GM19467 (cell line): ENCODE data around the gene GHRH.

Experiments used
- ATAC-seq: cut with Tn5 transposase; IDR thresholded peaks from one replicate; pipeline ENCODE4 v1.9.1; 2021; ENCODE audit warnings: mild to moderate bottlenecking, moderate library complexity; ENCODE audit not compliant: unreplicated experiment

GHRH gene

DNA sequence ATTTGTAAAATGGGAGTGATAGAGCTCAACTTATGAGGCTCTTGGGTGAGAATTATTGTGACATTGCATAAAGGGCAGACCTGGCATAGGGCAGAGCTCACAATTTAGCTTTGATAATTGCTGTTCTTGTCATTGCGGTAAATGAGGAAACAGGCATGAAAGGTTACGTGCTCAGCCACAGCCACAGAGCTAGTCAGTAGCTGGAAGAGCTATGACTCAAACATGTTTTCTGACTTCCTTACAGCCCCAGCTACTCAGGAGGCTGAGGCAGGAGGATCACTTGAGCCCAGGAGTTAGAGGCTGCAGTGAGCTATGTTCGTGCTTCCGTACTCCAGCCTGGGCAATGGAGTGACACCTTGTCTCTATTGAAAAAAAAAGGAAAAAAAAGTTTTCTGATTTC, 3.5 kb upstream of the GHRH start:
- no peak for ATAC-seq

DNA sequence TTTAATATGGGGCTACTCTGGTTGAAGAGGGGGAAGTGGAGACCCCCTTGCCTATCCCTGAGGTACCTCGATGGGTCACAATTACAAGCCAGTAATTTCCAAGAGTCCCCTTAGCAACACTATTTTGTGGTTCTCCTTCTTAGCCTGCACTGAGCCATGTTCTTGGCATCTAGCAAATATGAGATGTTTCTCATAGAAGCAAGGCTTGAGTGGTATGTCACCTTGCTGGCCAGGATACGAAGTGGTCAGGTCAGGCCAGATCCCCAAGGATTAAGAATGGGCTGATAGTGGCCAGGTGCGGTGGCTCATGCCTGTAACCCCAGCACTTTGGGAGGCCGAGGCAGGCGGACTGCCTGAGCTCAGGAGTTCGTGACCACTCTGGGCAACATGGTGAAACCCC, 2.1 kb upstream of the GHRH start:
- no peak for ATAC-seq

DNA sequence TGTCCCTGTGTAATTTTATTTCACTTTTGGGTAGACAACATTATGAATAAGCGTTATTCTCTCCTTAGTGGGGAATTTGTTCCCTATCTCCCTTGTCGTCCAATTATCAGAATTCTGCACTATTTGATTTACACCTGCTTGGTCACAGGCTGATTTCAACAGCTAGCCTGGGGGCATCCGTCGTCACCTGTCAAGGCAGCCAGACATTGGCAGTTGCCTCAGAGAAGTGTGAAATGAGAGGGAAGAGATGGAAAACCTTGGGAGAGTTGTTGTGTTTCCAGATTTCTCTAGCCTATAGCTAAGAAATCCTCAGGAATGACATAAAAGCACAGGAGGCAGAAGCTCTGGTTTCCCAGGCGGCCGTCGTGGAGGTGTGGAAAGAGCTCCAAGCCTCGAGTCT, 891 bp upstream of the GHRH start:
- no peak for ATAC-seq

DNA sequence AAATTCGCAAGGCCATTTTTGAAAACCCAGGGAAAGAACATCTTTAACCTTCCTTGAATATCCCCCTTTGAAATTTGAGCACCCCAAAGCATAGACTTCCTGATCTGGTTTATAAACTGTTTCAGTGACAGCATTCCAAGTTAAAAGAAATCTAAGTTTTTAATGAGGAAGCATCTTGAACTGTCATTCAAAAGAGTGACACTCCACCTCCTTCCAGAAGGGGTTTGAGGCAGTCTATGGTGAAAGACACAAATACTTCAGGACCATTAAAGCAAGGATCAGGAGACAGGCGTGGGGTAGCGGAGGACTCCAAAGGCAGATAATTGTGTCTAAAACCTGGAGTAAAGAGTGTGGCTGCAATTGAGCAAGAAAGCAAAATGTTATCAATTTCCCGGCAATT, 691 bp downstream of the GHRH start:
- ATAC-seq, result no peak

DNA sequence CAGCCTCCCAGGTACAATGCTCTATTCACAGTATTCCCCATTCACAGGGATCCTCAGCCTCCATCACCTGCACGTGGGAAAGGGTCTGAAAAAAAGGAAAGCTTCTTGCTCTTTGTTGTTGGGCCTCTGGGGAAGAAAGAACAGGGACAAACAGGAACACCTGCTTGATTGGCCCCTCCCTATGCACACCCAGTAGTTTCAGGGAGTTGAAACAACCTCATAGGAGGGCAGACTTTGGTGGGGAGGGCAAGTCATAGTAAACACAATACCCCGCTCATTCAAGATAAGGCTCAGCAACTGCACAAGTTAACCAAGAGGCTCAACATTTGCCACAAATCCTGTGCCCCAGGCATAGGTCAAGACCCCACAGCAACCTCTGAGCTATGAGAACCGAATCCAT, 1.7 kb downstream of the GHRH start:
- ATAC-seq, result no peak

DNA sequence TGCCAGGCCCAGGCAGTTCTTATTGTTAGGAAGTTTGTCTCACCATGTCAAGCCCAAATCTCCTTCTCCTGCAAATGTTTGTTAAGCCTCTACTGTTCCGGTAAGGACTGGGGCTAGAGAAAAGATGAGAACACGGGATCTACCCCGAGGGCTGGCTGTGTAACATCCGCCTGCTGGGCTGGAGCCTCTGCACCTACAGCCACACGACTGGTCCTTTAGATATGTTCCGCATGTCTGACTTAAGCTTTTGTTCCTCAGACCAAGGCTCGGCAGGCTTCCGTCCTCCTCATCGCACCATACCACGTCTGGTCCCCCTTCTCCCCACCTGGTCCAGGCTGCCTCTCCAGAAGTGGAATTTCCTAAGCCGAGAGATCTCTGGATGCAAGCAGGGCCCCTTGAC, 2.6 kb downstream of the GHRH start:
- no peak for ATAC-seq

DNA sequence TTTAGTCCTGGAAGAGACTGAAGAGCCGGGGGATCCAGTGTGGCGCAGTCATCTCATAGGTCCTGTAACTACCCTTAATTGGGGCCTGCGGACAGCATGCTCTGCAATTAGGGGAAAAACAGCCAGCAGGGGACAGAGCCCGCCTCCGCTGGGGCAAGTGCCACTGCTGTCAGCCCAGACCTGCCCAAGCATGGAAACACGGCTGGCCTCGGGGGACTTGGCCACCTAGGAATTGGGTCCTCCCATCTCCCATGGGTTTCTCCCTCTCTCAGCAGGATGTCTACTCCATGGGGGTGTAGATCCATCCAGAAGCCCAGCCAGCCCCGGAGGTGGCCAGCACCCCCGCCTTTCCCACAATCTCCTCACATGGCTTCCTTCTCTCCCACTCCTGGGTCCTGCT, 3.6 kb downstream of the GHRH start:
- no peak for ATAC-seq

DNA sequence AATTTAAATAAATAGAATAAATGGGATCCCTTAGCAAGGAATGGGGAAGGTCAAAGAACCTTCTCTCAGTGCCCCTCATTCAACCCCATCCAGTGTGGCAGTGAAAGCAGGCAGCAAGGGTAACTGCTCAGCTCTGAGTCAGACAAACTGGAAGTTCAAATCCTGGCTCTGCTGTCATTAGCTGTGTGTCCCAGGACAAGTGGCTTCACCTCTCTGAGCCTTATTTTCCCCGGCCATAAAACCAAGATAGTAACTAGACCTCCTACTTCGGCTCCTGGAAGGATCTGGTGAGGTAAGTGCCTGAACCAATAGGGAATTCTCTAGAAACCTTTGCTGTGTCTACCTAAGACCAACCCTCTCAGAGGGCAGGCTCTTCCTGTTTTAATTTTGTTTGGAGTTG, 4.1 kb downstream of the GHRH start:
- no peak for ATAC-seq

DNA sequence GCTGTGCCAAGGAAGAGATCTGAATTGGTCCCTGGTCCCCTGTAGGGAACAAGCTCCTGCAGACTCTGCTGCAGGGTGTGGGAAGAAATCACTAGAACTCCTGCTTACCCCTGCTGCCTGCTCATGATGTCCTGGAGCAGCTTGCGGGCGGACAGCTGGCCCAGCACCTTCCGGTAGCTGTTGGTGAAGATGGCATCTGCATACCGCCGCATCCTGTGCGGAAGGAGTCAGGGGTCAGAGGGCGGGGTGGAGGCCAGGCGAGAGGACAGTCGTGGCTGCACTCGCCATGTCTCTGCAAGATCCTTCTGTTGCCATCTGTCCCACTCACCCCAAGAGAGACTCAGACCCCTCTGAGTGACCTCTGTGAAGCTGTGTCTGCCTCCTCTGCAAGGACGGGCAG, 5.3 kb downstream of the GHRH start:
- no peak for ATAC-seq

DNA sequence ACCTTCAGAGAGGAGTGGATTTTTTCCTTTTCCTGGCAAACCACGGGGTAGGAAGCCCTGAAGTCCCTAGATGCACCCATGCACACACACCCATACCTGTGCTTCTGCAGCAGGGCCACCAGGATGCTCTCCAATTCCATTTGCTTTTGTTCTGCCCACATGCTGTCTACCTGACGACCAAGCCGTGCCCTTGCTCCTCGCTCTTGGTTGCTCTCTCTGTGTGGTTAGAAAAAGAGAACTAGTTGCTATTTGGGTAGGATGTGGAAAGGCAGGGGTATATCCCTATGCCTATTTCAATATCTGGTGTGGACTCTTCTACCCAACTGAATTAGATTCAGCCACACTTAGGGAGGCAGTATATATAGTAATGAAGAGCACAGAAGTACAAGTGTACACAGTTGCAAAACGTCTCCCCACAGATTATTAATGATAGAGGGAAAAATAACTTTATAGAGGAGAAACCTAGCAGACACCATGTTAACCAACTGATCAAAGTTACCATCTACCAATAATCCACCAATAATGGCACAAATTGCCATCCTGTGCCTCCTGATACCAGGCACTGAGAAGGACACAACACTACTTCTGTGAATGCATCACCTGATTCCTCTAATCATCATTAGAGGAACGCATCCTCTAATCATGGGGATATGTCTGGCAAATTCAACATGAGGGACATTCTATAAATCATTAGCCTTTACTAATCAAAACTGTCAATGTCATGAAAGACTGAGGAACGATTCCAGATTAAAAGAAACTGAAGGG, 7.3 kb downstream of the GHRH start:
- ATAC-seq, result no peak

DNA sequence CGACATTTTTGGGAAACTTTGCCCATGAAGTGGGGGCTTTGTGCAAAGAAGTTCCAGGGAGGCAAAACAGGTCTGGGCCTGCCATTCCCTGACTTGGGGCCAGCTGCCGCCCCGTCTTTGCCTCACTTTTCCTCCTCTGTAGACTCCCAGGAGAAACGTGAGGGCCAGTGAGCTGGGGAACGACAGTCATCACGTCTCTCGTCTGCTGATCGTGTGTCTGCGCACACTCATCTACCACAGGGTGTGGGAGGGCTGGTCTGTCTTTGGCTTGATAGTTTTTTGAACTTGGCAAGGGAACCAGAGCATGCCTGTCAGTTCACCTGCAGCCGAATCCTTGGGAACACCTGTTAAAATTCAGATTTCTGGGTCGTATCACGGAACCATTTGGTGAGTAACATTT, 8.5 kb downstream of the GHRH start:
- no peak for ATAC-seq

DNA sequence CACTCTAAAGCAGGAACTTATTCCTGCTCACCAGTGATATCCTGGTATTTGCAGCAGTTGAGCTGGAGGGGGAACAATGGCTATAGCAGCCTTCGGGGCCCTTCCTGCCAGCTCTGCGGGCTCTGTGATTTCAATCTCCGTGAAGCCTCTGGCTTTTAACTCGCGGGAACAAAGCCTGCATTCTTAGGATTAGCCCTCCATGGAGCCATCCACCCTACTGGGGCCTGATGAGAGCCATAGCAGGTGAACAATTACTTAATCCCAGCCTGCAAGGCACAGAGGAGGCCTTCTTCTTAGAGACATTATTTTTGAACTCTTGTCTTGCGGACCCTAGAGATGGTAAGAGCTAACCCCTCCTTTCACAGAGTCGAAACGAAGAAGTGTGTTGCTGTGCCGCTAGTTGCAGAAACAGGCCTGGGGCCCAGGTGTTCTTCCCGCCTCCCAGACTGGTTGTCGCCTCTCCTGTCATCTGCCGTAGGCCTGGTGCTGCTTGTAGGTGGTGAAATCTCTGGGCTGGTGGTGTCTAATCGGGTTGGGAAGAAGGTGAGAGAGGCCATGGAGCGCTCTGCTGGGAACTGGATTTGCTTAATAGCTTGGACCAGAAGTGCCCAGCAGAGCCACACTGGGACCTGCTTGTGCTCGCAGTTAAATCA, 9.7 kb downstream of the GHRH start:
- no peak for ATAC-seq

DNA sequence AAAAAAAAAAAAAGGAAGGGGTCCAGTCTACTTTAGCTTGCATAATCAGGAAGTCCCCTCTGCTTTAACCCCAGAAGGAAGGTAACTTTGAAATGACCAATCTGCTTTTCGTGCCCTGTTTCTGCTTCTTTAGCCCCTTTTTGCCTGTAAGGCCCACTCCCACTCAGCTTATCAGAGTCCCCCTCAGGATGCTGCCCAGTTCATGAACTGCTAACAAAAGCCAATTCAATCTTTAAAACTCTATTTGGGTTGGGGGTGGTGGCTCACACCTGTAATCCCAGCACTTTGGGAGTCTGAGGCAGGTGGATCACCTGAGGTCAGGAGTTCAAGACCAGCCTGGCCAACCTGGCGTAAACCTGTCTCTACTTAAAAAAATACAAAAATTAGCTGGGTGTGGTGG, 12.3 kb downstream of the GHRH start:
- no peak for ATAC-seq

DNA sequence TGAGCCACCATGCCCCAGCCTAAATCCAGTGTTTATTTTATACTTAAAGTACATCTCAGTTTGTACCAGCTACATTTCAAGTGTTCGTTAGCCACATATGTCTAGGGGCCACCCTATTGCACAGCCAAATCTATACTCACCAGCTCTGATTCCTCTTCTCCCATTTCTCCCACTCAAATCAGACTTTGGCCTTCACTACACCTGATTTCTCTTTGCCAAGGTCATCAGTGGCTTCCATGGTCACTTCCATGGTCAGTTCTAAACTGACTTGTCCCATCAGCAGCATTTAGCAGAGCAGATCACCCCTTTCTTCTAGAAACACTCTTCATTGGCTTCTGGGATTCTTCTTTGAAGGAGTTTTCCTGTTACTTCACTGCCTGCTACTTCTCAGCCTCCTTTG, 14.1 kb downstream of the GHRH start:
- ATAC-seq, result no peak

DNA sequence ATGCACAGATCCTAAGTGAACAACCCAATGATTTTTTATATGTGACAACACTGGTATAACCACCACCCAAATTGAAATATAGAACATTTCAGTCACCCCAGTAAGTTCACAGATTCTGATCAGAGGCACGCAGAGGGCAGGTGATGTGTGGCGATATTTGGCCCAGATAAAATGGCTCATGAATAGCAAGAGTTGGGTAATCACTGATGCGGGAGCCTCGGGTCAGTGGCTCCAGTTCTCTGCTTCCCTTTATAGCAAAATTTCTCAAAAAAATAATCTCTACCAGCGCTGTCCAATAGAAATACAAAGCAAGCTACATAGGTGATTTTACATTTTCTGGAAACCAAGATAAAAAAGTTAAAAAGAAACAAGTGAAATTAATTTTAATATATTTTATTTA, 14.9 kb downstream of the GHRH start:
- ATAC-seq, result no peak

DNA sequence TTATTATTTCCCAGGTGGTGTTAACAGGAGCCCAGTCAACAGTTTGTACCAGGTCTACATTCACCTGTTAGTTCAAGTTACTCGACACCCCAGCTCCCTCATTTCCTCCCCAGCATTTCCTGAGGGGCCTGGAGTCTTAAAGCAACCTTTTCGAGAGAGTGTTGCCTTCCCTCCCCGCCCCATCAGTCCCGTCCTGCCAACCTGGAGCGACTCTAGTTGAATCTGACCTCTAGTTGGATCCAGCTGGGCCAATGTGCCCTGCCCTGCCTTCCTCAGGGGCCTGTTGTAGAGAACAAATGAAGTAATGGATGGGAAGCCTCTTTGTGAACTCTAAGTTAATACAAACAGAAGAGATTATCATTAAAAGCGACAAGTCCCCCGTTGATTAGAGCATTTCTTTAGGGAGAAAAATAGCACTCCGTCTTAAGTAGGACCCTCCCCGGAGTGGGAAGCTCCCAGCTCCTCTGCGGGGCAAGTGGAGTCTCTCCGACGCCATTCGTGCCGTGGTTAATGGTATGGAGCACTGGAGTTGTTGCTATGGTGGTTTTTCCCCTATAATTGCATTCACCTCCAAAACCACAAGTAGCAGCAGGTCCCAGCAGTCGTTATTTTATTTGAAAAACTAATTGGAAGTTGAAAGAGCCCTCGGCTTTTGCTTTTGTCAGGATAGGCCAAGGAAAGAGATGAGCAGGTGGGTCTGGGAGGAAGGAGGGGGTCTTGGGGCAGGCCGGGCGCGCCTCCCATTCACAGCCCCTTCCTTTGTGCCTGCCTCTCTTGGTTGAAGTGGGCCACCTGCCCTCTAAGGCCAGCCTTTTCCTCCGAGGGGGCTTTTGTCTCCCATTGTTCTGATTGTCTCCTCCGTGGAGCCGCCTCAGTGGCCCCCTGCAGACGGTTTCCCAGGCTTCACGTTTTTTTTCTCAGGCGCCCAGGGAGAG, 16.1 kb downstream of the GHRH start:
- no peak for ATAC-seq

DNA sequence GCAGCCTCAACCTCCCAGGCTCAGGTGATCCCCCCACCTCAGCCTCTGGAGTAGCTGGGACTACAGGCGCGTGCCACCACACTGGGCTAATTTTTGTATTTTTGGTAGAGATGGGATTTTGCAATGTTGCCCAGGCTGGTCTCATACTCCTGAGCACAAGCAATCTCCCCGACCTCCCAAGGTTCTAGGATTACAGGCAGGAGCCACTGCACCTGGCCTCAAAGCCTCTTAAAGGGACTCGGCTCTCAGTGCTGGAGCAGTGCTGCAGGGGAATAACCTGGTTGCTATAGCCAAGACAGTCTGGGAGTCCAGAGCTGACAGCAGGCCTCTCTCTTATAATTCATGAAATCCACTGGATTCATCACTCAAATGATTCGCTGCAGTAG, 17.0 kb downstream of the GHRH start:
- ATAC-seq, result no peak

DNA sequence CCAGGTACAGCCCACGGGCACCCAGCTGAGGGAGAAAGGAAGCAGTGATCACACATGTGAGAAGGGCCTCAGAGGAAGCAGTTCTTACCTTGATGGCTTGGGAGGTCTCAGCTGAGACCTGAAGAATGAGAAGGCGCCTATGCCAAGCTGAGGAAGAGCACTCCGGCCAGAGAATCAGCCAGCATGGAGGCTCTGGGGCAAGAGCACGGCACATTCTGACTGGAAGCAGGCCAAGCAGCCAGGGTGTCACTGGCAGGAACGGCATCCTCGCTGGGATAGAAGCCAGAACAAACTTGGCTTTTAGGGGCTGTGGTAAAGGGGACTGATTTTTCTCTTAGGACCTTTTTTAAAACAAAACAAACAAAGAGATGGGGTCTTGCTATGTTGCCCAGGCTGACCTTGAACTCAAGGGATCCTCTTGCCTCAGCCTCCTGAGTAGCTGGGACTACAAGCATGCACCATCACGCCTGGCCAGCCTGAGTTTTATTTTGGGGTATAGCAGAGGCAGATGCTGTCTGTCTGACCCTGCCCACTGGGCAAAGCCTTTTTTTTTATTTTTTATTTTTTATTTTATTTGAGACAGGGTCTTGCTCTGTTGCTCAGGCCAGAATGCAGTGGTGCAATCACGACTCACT, 17.6 kb downstream of the GHRH start:
- no peak for ATAC-seq

DNA sequence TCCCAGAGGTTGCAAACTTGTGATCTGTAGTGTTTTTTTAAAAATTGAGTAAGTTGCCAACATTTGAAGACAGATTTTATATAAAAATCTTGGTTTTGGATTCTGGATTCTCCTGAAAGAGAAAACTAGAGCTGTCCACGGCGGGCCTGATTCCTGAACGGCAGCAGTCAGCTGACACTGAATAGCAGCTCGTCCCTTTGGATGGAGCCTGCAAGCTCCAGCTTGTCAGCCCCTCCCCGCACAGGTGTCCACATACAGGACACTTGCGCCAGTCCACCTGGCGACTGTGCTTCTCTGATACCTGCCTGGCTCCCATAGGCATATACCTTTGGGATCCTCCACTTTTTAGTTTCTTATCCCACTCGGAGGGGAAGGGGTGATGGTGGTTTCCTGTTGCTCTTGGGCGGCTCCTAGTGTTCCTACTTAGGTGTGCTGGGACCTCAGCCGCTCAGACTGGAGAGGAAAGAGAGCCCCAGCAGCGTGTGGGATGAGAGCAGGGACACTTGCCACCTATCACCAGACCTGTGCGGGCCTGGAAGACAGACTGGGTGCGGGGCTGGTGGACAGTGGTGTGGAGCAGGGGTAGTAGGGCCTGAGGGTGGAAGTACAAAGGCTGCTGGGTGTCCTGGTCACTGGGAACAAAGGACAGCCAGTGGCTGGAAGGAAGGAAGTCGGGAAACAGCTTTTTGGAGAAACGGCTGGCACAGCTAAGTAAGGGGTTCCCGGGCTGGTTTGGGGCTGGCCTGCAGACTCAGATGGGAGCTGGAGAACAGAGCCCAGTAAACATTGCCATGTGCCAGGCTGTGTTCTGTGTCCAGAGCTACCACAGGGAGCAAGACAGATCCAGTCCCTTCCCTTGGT, 18.3 kb downstream of the GHRH start:
- ATAC-seq, result no peak

DNA sequence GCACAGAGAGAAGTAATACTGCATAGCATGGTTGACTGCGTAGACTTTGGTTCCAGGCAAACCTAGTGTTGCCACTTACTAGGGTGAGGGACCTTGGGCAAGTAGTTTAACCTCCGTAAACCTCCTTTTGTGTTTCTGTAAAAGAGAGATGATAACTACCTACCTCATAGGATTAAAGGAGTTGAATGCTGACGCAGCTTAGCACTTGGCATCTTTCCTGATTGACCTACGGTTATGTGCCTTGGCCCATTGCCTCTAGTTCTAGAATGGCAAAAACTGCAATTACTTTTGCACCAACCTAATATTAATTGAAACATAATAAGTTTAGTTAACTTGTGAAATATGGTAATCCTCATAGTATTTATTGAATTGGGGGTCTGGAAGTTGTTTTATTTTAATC, 19.1 kb downstream of the GHRH start:
- no peak for ATAC-seq
